ENCODE measurements around the gene FGFRL1.

FGFRL1 gene

DNA sequence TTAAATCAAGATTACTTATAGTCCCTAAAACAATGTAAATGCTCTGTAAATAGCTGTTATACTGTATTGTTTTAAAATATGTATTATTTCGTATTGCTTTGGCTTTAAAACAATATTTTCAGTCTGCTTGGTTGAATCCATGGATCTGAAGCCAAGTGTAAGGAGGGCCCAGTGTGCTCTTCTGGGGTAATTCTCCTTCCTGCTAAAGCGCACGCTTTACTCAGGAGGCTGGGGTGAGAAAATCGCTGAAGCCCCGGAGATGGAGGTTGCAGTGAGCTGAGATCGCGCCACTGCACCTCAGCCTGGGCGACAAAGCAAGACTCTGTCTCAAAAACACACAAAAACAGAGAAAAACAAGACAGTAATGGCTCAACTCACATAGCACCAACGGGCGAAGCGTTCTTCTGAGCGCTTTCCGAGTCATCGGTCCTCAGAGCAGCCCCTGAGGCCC lies 25.0 kb upstream of the FGFRL1 start:
- peaks cover 24% of the 10 kb centered on the region for H3K4me1 Mint-ChIP-seq (ENCODE audit: low read depth)
- peak overlapping the region; percentile 78 for H3K27ac Mint-ChIP-seq
- H3K4me3 Mint-ChIP-seq, result peak overlapping the region; percentile 88
- H3K27me3 Mint-ChIP-seq, result no peaks in the 10 kb centered on the region
- no peaks in the 10 kb centered on the region for H3K36me3 Mint-ChIP-seq (ENCODE audit: low read depth)
- H3K9me3 Mint-ChIP-seq, result no peaks in the 10 kb centered on the region

DNA sequence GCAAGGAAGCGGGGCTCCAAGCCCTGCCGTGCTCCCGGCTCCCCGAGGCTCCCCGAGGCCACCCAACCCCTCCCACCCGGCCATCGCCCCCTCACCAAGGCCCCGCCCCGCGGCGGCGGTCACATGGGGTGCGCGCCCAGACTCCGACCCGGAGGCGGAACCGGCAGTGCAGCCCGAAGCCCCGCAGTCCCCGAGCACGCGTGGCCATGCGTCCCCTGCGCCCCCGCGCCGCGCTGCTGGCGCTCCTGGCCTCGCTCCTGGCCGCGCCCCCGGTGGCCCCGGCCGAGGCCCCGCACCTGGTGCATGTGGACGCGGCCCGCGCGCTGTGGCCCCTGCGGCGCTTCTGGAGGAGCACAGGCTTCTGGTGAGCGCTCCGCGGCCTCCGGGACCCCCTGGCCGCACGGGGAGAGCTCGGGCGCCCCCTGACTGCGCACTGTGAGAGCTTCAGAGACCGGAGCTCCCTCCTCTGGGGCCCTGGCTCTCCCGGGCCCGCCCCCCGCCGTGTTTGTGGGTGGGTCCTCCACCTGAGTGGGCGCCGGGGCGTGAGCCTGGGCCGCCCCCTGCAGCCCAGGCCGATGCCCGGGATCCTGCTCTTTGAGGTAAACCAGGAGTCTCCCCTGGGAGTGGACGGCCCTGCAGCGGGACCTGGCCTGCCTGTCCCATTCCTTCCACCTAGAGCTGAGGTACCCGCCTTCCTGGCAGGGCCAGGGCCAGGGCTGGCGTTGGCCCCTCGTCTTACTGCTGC lies 24.4 kb upstream of the FGFRL1 start, which contains the start of gene IDUA:
Gene IDUA (plus strand): TSS at position 166 of the 745 bp plus-strand sequence. CDS start 41 bp downstream, at position 207.
- Mint-ChIP-seq H3K27ac (peak within 1 kb of the TSS; percentile 78), H3K9me3 (no peaks in the 10 kb centered on the region), H3K27me3 (no peaks in the 10 kb centered on the region), H3K36me3 (ENCODE audit: low read depth) (no peaks in the 10 kb centered on the region), H3K4me3 (peak within 1 kb of the TSS; percentile 88), H3K4me1 (ENCODE audit: low read depth) (peaks cover 24% of the 10 kb centered on the region)

DNA sequence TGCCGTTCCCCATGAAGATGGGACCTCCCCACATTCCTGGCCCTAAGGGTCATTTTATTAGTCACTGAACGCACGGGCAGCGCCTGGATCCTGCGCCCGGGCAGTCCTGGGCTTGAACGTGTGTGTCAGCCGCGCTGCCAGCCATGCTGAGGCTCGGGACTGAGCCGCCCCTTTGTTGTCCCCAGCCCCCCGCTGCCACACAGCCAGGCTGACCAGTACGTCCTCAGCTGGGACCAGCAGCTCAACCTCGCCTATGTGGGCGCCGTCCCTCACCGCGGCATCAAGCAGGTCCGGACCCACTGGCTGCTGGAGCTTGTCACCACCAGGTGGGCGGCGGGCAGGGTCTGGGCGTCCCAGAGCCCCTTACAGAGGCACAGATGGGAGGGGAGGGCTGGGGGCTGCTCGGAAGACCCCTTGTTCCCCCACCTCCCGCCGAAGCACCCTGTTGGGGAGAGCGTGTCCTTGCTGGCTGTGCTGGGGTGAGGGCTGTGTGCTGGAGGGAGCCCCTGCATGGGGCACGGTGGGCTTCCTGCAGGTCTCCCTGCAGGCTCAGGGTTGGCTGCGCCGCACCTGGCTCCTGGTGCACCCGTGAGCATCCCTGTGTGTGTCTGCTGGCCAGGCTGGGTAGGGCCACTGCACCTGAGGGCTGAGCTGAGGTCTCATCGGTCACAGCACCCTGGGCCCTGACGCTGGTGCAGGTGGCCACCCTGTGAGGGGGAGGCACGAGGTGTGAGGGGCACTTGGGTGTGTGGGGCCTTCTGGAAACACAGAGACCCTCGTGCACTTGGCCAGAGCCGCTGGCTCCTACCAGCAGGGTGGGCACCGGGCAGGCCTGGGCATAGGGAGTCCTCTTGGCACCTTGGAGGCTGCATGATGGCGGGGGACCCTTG lies 23.6 kb upstream of the FGFRL1 start:
- Mint-ChIP-seq H3K4me1 (ENCODE audit: low read depth) (peaks cover 24% of the 10 kb centered on the region), H3K27me3 (no peaks in the 10 kb centered on the region), H3K4me3 (peak overlapping the region; percentile 75), H3K9me3 (no peaks in the 10 kb centered on the region), H3K27ac (no peak overlapping the region), H3K36me3 (ENCODE audit: low read depth) (no peaks in the 10 kb centered on the region)

DNA sequence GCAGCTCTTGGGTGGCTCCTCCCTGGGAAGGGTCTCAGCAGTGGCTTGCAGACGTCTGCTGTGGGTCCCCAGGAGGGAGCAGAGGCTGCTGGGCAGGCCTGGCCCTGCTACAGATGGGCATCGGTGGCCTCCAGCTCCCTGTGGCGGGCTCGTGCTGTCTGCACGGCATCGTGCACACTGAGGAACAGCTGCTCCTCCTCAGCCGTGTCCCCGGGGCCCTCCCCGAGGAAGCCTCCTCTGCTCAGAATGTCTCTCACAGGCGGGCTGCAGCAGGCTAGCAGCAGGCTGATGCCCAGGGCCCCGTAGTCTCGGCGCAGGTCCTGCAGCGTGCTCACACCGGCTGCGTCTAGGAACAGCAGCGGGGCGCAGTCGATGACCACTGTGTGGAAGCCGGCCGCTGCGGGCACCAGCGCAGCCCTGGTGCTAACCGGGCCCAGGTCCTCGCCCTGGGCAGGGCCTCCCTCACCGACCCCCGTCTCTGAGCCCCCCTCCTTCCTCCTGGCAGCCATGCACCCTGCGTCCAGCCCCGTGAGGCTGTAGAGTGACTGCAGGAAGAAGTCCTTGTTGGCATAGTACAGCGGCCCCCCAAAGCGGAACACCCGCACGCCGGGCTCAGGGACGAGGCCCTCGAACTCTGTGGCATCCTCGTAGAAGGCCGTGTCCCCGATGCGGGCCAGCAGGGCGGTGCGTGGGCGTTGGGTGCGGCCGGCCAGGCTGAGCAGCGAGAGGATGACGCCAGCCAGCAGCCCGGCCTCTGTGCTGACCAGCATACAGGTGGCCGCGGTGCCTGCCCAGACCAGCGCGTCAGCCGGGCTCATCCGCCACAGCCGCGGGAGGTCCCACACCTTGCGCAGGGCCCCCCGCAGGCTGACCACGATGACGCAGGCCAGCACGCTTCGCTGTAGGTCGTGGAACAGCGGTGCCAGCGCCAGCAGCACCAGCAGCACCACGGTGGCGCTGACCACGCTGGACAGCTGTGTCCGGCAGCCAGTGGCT lies 22.4 kb upstream of the FGFRL1 start:
- H3K36me3 Mint-ChIP-seq (ENCODE audit: low read depth), result no peaks in the 10 kb centered on the region
- H3K4me1 Mint-ChIP-seq (ENCODE audit: low read depth), result peaks cover 24% of the 10 kb centered on the region
- no peak overlapping the region for H3K27ac Mint-ChIP-seq
- no peak overlapping the region for H3K4me3 Mint-ChIP-seq
- H3K27me3 Mint-ChIP-seq, result no peaks in the 10 kb centered on the region
- no peaks in the 10 kb centered on the region for H3K9me3 Mint-ChIP-seq

DNA sequence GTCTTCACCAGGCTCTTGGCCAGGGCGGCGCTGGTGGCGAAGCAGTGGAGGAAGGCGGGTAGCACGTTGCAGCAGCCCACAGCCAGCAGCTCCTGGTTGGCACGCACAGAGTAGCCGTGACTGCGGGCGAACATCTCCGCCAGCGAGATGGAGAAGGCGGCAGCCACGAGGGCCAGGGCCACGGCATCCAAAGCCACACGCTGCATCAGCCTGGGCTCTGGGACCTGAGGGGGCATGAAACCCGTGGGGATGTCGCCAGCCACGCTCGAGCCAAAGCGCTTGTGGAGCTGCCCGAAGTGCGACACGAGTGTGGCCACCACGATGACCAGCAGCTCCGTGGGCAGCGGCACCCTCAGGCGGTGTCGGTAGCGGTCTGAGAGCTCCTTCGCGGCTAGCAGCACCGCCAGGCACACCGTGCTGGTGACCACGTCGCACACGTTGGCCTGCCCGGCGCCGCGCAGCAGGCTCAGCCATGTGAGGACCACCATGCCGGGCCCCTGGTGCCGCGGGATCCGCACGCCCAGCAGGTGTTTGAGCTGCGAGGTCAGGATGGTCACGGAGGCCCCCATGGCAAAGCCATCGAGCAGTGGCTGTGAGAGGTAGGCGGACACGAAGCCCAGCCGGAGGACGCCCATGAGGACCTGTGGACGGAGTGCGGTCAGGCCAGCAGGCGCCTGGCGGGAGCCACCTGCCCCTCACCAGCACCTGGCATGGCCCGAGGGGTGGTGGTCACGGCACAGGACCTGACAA lies 21.5 kb upstream of the FGFRL1 start:
- H3K4me1 Mint-ChIP-seq (ENCODE audit: low read depth), result peaks cover 15% of the 10 kb centered on the region
- no peaks in the 10 kb centered on the region for H3K36me3 Mint-ChIP-seq (ENCODE audit: low read depth)
- no peaks in the 10 kb centered on the region for H3K9me3 Mint-ChIP-seq
- H3K4me3 Mint-ChIP-seq, result no peak overlapping the region
- H3K27me3 Mint-ChIP-seq, result no peaks in the 10 kb centered on the region
- H3K27ac Mint-ChIP-seq, result no peak overlapping the region

DNA sequence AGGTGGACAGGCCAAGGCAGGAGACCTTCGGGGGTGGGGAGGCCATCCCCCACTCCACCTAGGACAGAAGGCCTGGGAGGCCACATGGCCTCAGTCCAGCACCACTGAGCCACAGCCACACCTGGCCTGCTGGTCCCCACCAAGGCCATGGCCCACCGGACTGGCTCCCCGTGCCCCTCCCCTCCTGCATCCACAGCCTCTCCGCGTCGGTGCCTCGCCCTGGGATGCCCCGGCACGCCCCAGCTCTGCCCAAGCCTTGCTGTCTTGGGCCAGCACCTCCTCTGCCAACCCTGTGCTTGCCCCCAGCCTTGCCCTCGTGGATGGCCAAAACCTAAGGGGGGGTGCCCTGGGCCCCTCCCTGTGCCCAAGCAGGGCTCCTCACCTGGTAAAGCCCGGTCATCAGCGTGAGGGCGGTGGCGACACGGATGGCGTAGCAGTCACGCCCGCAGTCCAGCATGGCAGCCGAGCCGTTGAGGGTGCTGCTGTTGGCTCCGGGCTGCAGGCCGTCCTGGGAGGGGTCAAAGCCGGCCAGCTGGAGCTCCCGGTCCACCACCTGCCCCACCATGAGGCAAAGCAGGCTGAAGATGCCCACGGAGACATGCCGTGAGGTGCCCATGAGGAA lies 20.6 kb upstream of the FGFRL1 start:
- Mint-ChIP-seq H3K4me1 (ENCODE audit: low read depth) (peaks cover 7% of the 10 kb centered on the region), H3K27ac (no peak overlapping the region), H3K9me3 (no peaks in the 10 kb centered on the region), H3K36me3 (ENCODE audit: low read depth) (no peaks in the 10 kb centered on the region), H3K27me3 (no peaks in the 10 kb centered on the region), H3K4me3 (no peak overlapping the region)

DNA sequence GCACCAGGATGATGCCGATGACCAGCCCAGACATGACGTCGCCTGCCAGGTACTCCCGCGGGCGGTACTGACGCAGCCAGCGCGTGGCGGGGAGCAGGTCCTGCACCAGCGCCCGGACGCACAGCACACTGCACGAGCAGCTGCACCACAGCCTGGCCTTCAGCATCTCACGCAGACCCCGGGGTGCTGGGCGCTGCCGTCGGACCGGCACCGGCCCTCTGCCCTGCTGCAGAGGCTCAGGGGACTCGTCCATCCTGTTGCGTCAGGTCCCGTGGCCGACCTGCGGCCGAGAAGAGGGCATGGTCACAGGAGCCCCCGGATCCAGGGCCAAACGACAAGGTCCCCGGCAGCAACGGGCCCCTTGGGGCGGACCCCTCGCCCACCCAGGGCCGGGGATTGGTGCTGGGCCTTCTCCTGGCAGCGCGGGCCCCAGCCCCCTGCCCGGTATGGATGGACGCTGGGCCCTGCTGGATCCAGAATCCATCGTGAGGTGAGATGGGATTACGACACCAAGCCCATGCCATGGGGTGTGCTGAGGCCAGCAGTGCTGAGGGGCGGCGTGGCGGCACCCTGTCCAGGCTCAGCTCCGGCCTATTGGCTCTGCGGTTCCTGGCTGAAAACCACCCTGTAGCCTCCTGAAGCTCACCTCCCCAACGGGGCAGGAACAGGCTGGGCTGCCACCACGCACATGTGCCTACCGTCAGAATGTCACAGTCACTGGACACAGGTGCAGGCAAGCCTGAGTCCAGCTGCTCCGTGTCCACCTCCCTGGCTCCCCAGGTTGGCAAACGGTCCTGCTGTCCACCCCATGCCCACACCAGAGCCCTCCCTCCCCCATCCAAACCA lies 19.8 kb upstream of the FGFRL1 start:
- Mint-ChIP-seq H3K27ac (no peak overlapping the region), H3K4me1 (ENCODE audit: low read depth) (peaks cover under 1% of the 10 kb centered on the region), H3K4me3 (no peak overlapping the region), H3K9me3 (no peaks in the 10 kb centered on the region), H3K27me3 (peaks cover under 1% of the 10 kb centered on the region), H3K36me3 (ENCODE audit: low read depth) (no peaks in the 10 kb centered on the region)

DNA sequence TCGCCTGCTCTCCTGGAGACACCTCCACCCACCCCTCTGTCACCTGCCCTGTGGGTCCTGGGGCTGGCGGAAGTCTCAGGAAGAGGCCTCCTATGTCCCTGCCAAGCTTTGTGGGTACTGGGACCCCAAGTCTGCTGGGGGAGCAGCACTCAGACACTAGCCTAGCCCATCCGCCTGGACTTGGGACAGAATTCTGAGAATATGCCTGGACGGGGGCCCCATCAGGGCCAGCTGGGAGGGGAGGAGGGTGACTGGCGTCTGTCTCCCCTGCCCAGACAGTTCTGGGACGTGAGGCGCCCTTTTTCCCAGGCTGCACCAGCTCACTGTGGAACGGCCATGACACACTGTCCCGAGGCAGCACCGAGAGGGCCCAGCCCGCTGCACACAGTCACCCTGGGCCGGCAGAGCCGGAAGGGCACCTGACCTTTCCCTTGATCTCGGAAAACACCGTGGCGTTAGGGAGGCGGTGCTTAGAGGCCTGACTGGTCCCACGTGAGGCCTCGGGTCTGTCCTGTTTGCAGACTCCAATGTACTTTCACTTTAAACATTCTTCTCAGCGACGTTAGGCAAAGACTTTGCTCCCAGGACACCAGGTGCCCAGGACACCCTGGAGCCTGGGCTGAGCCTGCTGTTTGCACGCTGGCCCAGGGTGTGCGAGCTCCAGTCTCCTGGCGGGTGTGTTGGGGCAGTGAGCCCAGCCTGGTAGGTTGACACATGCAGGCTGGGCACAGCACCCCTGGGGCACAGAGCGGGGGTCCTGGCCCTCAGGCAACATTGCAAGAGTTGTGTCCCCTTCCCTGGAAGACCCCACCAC lies 18.9 kb upstream of the FGFRL1 start:
- Mint-ChIP-seq H3K27ac (no peak overlapping the region), H3K9me3 (no peaks in the 10 kb centered on the region), H3K27me3 (peaks cover 4% of the 10 kb centered on the region), H3K4me3 (no peak overlapping the region), H3K4me1 (ENCODE audit: low read depth) (no peaks in the 10 kb centered on the region), H3K36me3 (ENCODE audit: low read depth) (no peaks in the 10 kb centered on the region)

DNA sequence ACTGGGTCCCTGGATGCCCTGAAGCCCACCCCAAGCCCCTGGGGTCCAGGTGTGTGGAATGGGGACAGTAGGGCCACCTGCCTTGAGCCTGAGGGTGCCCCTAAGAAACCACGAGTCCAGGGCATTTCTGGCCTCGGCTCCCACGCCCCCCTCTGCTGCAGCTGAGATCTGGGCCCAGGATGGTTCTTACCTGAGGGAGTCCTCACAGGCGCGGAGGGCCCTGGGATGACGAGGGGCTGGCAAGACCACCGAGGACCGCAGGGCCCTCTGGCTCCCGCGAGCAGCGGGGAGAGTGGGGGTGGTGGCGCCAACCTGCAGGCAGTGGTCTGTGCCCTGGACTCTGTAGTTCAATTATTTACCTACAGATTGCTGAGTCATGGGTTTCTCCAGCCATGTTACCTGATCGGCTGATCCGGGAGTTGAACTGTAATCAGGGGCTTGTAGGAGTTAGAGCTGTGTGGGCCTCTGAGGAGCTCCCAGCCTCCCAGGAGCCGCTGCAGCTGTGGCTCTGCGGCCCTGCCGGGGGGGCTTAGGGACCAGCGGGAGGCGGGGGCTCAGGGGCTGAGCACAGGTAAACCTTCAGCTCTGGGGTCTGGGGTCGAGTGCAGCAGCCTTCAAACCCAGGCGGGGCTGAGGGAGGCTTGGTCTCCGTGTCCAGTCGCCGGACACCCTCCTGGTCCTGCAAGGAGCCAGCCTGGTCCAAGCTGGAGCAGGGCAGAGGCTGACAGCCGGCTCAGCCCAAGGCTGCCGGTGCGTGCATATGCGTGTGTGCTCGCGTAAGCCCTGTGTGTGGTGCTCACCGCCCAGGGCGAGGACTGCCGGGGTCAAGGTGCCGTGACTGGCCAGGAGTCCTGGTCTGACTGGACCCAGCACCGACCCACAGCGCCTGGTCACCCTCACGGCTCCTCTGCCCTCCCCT lies 18.1 kb upstream of the FGFRL1 start, which contains the start of gene SLC26A1:
Gene SLC26A1 (minus strand): TSS at position 294 of the 919 bp plus-strand sequence. CDS start 1,701 bp downstream, outside the sequence.
- Mint-ChIP-seq H3K27me3 (peaks cover 6% of the 10 kb centered on the region), H3K4me3 (no peak within 1 kb of the TSS), H3K27ac (no peak within 1 kb of the TSS), H3K36me3 (ENCODE audit: low read depth) (no peaks in the 10 kb centered on the region), H3K4me1 (ENCODE audit: low read depth) (peaks cover 2% of the 10 kb centered on the region), H3K9me3 (no peaks in the 10 kb centered on the region)

DNA sequence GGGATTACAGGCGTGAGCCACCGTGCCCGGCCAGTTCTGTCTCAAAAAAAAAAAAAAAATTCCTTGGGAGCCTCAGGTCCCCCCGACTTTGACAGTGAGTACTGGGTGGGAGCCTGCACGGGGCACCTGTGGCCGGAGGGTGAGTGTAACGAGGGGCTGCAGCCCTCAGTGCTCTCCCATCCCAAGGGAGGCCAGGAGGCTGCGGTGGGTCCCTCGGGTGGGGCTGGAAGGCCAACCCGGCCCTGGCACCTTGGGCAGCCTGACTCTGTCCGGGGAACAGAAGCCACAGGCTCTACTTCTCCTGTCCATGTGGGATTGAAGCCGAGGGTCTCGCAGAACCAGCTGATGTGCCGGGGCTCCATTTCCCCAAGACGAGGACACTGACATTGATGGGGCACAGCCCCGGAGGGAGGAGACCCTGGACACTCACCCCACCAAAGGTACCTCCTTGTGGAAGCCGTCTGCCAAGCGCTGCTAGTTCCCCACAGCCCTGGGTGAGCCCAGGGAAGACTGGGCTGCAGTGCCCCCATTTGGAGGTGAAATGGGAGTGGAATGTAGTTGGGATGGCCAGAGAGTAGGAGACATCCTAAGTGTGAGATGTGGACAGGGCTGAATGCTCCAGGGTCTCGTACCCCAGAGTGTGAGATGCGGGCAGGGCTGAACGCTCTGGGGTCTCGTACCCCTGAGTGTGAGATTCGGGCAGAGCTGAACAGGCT lies 16.0 kb upstream of the FGFRL1 start:
- no peaks in the 10 kb centered on the region for H3K9me3 Mint-ChIP-seq
- H3K36me3 Mint-ChIP-seq (ENCODE audit: low read depth), result no peaks in the 10 kb centered on the region
- H3K27me3 Mint-ChIP-seq, result peaks cover 13% of the 10 kb centered on the region
- H3K4me3 Mint-ChIP-seq, result no peak overlapping the region
- H3K27ac Mint-ChIP-seq, result no peak overlapping the region
- peaks cover 4% of the 10 kb centered on the region for H3K4me1 Mint-ChIP-seq (ENCODE audit: low read depth)

Data from stimulated activated naive CD8-positive, alpha-beta T cell treated with anti-CD3 and anti-CD28 coated beads, Interleukin-15, Interleukin-2, amounts not matched to agents 100 ng/mL and 50 ng/mL, for 24 hours (primary cell).